AG04449 (cell line): ENCODE results near the gene C3orf33.

Experiments
- CTCF ChIA-PET: fragments of 350-600 bp; formaldehyde crosslinking; extraction: SDS; loops from one replicate; lab custom pipeline; 2021; ENCODE audit warnings: antibody characterized with exemption; lab: Yijun Ruan, JAX
- POLR2A ChIA-PET: fragments of 400-600, 350-600 bp; formaldehyde crosslinking; extraction: SDS; loops from one replicate; lab custom pipeline; 2020; ENCODE audit warnings: antibody characterized with exemption, inconsistent platforms; lab: Yijun Ruan, JAX
- DNase-seq: peaks from one replicate; pipeline ENCODE4 v3.0.0-alpha.2; 2010; ENCODE audit warnings: low read depth, low spot score
- H3K4me3 ChIP-seq: 2 replicates; pipeline ENCODE4 v1.5.1; 2011; ENCODE audit warnings: low read depth, mild to moderate bottlenecking, control low read depth, low read length
- TF ChIP-seq, protein P1 (sequence below): IDR thresholded peaks from one replicate; pipeline ENCODE4 v1.5.1; 2011; ENCODE audit warnings: mild to moderate bottlenecking, moderate library complexity, low read length, control low read depth, inconsistent platforms; ENCODE audit not compliant: insufficient read depth; ENCODE audit errors: missing control alignments

Gene C3orf33

DNA sequence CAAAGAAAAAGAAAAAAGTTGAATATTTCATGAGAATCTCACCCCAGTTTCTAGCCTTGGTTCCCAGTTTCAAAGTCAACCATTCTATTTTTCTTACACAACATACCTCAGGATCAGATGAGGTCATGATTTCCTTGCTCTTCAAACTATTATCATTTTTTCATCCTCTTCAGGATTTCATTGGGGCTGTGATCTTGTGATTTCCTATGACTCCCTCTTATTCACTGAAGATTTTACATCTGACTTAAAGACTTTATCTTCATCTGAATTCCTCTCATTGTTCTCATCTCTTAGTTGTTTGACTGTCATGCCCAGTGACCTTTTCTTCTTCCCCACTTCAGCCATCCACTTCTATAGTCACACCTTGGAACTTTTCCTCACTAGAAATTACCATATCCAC lies 3.1 kb upstream of the C3orf33 start:
- POLR2A ChIA-PET = no interaction called here
- H3K4me3 ChIP-seq = no peak overlapping the region
- TF ChIP-seq, protein P1, sequence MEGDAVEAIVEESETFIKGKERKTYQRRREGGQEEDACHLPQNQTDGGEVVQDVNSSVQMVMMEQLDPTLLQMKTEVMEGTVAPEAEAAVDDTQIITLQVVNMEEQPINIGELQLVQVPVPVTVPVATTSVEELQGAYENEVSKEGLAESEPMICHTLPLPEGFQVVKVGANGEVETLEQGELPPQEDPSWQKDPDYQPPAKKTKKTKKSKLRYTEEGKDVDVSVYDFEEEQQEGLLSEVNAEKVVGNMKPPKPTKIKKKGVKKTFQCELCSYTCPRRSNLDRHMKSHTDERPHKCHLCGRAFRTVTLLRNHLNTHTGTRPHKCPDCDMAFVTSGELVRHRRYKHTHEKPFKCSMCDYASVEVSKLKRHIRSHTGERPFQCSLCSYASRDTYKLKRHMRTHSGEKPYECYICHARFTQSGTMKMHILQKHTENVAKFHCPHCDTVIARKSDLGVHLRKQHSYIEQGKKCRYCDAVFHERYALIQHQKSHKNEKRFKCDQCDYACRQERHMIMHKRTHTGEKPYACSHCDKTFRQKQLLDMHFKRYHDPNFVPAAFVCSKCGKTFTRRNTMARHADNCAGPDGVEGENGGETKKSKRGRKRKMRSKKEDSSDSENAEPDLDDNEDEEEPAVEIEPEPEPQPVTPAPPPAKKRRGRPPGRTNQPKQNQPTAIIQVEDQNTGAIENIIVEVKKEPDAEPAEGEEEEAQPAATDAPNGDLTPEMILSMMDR = no peak
- DNase-seq = no peak
- CTCF ChIA-PET = interaction anchor here (1.1 kb wide), 1 partner anchor 16 kb away, joined by 3 read pairs; no protein-coding TSS in a partner anchor

DNA sequence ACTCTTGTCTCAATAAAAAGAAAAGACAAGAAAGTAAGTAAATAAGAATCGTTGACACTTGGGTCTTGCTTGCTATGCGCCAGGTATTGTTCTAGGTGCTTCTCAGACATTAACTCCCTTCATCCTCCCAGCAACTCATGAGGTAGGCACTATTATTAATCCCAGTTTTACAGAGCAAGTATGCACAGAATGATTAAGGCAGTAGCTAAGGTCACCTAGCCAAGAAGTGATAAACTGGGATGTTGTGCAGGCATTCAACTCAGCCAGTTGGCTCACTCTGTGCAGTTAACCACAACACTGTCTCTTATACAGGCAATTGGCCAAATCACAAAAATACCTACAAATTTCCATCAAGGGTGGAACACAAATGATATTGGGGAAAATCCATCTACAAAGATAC lies 1.7 kb upstream of the C3orf33 start:
- CTCF ChIA-PET = no interaction called here
- POLR2A ChIA-PET = no interaction called here
- no peak overlapping the region for H3K4me3 ChIP-seq
- TF ChIP-seq, protein P1 = no peak
- DNase-seq = no peak

- POLR2A ChIA-PET = interaction anchor here (1.5 kb wide), 1 partner anchor 49 kb away, joined by 4 read pairs; the partner anchor contains the start of gene SLC33A1
- TF ChIP-seq, protein P1 = no peak
- DNase-seq = no peak
- CTCF ChIA-PET = interaction anchor here (0.6 to 3.5 kb wide), 45 partner anchors 7 to 201 kb away, joined by 3 to 51 read pairs (median 7); partner anchors contain the start of gene GMPS
- H3K4me3 ChIP-seq = peak overlapping the region; percentile 79
Measured at GRCh38 chr3:155805204-155805801, 775 bp downstream of the C3orf33 start.

- ChIA-PET CTCF (interaction anchor here (3.5 kb wide), 1 partner anchor 9 kb away, joined by 39 read pairs; no protein-coding TSS in a partner anchor), POLR2A (no interaction called here)
- TF ChIP-seq, protein P1 = no peak
- H3K4me3 ChIP-seq = no peak overlapping the region
- no peak for DNase-seq
Measured at GRCh38 chr3:155804323-155804722, 1.8 kb downstream of the C3orf33 start.

DNA sequence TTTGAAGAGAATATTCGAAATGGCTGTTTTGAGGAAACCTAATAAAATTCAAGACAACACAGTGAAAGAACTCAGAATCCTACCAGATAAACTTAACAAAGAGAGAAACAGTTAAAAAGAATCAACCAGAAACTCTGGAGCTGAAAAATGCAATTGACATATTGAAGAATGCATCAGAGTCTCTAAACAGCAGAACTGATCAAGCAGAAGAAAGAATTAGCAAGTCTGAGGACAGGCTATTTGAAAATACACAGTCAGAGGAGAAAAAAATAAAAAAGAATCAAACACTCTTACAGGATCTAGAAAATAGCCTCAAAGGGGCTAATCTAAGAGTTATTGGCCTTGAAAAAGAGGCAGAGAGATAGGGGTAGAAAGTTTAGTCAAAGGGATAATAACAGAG lies 13.5 kb downstream of the C3orf33 start:
- TF ChIP-seq, protein P1 = no peak
- CTCF ChIA-PET = interaction anchor here (5.1 kb wide), 1 partner anchor 13 kb away, joined by 39 read pairs; the partner anchor contains the start of gene C3orf33
- no peak overlapping the region for H3K4me3 ChIP-seq
- POLR2A ChIA-PET = no interaction called here
- no peak for DNase-seq

- no peak overlapping the region for H3K4me3 ChIP-seq
- CTCF ChIA-PET = interaction anchor here (2.7 kb wide), 1 partner anchor 15 kb away, joined by 9 read pairs; the partner anchor contains the start of gene C3orf33
- no peak for DNase-seq
- TF ChIP-seq, protein P1 = no peak
- POLR2A ChIA-PET = no interaction called here
Measured at GRCh38 chr3:155791190-155791589, 14.9 kb downstream of the C3orf33 start.
